GM18907 (cell line): Measurements from ENCODE around the gene DHRS13.
A peak's percentile ranks its signal among the peaks of the same experiment; 100 is the strongest.
"Not testable (repeated sequence)": the region's sequence is repeated elsewhere in the genome, so short reads cannot be mapped to it uniquely, and the experiment has no call there.

Experiments used
- ATAC-seq: cut with Tn5 transposase; IDR thresholded peaks from one replicate; pipeline ENCODE4 v1.9.1; 2021; ENCODE audit warnings: mild to moderate bottlenecking, moderate library complexity; ENCODE audit not compliant: unreplicated experiment

The DHRS13 gene

DNA sequence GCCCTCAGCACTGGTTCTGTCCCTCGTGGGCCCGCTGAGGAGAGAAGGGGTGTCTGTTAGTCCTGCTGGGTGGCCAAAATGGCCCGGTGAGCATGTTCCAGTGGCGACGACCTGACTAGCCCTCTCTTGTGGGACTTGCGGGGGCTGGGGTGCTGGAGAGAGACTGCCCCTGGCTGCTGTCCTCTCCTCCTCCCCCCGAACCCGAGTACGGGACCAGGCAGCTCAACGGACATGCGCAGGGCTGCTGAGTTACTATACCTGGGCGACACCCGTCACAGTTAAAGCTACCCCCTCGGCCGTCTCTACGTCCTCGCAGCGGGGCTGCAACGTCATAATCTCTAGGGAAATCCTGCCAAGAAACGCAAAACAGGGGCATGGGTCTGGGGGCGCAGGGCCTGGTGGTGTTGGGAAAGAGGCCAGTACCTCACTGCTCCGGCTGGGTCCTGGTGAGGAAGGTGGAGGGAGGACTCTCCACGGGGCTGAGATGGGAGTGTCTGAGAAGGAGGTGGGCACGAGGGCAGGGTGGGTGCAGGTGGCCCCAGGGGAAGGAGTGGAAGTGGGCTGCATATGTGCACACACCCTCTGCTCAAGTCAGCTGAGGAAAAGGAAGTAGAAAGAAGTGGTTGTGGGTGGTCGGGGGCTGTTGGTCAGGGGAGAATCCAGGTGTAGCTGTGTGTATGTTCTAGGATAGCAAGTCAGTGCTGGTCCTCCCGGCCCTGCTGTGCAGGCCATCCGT, 18.7 kb downstream of the DHRS13 start:
- no peak for ATAC-seq

DNA sequence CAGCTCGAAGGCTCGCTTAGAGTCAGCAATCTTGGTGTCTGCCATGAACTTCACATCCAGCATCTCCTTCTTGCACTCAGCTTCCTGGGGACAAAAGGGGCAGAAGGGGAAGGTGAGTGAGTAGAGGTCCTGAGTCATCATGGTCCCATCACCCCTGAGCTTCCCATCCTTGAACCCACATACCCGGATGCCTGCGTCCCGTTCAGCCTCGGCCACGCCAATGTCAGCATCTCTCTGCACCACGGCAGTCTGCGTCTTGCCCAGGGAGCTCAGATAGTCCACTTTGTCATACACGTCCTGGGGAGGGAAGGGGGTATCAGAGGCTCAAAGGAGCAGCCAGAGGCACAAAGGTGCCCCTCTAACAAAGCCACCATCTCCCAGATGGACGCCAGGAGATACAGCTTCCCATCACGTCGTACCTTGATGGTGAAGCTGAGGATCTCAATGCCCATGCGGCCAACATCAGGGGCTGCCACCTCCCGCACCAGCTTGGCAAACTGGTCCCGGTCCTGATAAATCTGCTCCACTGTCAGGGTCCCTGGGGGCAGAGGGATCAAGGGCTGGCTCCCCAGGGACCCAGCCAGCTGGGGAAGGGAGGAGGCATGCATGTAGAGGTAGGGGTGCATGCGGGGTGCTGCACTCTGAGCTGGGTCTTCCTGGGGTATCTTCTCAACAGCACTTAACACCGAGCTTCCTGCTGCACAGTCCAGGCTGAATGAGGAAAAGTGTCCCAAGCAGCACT, 20.6 kb downstream of the DHRS13 start:
- no peak for ATAC-seq

DNA sequence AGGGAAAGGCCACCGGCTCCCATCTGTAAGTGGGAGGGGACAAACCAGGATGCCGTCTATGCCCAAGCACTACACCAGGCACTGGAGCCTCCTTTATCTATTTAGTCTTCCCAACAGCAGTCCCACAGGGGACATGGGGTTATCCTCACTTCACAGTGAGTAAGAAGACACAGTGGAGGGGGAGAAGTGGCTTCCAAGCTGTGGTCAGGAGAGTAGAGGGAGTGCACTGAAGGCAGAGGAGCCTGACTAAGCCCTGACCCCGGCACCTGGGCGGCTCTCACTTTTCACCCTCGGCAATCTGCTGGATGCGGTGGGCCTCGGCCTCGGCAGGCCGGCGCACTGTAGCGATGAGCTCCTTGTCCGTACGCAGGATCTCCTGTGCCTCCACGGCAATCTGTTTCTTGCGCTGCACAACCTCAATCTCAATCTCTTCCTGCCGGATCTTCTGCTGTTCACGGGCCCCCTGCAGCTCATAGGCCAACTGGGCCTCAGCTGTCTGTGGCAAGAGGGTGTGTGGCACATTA, 21.3 kb downstream of the DHRS13 start:
- no peak for ATAC-seq

DNA sequence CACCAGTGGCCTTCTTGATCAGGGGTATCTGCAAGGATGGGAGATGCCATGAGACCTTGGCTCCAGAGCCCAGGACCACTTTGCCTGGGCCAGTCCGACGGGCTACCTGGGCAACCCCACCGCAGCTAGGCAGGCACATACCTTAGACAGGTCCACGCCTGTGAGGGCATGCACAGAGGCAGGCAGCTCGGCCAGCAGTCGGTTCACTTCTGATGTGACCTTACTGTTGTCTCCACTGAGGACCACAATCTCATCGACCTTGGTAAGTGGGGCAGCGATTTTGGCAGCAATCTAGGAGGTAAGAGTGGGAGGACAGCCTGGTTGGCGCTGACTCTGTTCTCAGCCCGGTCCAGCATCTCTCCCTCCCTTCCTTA, 22.3 kb downstream of the DHRS13 start:
- ATAC-seq: no peak

DNA sequence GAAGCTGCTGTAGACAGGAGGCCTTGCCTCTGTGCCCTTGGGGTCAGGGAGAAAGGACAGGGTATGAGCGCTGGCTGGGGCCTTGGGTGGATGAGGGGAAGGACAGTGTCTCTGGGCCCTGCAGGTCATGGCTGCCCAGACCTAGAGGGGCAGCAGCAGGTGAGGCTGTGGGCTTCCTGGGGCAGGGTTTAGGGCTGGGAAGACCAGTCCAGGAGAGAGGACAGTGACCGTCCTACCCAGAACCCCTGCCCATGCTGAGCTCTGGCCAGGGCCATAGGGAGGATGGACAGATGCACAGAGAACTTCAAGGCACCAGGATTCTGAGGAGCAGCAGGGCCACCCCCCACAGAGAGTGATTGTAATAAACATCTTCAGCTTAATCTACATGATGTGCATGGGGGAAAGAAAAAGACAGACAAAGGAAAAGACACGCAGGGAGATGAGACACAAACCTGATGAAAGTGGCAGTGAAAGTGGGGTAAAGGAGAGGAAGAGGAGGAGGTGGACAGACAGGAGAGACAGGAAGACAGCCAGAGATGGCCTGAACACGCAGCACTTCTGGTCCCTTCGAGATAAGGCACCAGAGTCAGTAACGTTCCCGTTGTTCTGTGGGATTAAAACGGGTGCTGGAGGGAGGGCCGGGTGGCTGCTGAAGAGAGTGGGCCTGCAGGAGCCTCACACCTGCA, 22.9 kb downstream of the DHRS13 start:
- no peak for ATAC-seq

DNA sequence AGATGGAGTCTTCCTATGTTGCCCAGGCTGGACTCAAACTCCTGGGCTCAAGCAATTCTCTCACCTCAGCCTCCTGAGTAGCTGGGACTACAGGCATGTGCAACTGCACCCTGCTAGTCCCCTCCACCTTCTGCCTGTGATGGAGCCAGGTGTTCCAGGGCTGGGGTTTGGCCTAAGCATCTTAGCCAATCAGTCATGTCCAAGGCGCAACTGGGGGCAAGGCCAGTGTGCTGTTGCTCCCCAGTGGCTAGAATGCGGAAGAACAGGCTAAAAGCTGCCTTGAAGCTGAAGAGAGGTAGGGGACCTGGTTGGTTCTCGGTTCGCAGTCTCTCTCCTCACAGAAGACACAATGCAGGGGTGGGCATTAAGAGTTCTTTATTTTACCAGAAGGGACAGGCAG, 23.9 kb downstream of the DHRS13 start:
- no peak for ATAC-seq

DNA sequence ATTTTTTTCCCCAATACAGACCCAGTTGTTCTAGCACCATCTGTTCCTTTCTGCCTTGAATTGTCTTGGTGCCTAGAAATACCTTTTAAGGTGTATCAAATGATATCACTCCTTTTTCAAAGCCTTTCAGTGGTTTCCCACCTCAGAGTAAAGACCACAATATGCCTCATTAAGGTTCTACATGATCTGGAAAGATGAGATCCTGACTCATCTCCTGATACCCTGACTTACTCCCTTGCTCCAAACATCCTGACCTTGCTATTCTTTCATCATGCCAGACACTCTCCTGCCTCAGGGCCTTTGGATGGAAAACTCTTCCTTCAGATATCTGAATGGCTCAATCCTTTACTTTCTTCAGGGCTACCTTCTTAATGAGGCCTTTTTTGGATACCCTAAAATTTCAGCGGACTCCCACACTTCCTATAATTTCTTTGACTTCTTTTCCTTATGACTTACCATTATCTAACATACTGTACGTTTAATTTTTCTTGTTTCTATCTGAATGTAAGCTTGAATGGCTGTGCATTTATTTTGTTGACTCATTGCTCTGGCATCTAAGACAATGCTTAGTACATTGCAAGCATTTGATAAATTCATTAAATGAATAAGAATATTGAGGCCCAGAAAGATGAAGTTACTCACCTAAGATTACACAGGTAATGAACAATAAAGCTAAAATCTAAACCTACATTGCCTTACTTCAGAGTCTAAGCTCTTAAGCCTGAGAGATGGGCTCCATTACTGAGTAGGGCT, 24.5 kb downstream of the DHRS13 start:
- no peak for ATAC-seq

DNA sequence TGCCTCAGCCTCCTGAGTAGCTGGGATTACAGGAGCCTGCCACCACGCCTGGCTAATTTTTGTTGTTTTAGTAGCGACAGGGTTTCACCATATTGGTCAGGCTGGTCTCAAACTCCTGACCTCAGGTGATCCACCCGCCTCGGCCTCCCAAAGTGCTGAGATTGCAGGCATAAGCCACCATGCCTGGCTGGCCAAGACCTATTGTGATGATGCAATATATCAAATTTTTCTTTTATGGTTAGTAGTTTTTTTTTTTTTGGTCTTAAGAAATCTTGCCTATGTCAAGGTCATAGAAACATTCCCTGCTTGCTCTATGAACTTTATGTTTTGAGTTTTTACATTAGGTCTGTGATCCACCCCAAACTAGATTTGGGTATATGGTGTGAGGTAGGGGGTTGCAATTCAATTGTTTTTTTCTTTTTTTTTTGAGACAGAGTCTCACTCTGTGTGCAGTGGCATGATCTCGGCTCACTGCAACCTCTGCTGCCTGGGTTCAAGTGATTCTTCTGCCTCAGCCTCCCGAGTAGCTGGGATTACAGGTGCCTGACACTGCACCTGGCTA, 25.6 kb downstream of the DHRS13 start:
- ATAC-seq: not testable (repeated sequence)

DNA sequence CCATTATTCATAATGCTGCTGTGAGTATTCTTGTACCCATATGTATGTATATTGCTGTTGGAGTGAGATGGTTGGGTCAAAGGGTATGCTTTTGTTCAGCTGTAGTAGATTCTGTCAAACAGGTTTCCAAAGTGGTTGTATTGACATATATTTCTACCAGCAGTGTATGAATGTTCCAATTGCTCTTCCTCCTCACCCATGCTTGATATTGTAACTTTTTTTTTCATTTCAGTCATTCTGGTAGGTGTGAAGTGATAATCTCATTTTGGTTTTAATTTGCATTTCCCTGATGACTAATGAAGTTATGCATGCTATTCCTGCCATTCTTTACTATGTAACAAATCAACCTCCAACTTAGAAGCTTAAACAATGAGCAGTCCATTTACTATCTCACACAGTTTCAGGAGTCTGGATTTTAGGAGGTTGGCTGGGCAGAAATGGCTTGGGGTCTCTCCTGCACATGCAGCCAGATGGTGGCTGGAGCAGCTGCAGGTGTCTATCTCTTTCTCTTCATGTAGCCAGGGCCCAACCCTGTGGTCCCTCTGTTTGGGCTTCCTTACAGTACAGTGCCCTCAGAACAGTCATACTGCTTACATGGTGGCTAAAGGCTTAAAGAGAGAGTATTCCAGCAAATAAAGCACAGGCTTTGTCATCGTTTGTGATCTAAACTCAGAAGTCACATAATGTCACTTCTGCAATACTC, 26.9 kb downstream of the DHRS13 start:
- ATAC-seq: no peak

DNA sequence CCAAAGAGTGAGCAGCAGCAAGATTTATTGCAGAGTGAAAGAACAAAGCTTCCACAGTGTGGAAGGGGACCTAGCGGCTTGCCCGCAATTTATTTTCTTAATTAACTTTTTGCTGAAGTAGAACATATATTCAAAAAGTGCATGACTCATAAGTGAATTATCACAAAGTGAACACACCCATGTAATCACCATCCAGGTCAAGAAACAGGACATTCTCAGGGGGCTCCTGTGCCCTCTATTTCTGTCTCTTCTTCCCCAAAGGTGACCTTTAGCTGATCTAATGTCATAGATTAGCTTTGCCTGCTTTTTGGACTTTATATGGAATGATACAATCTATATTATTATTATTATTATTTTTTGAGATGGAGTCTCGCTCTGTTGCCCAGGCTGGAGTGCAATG, 28.1 kb downstream of the DHRS13 start:
- ATAC-seq: no peak

DNA sequence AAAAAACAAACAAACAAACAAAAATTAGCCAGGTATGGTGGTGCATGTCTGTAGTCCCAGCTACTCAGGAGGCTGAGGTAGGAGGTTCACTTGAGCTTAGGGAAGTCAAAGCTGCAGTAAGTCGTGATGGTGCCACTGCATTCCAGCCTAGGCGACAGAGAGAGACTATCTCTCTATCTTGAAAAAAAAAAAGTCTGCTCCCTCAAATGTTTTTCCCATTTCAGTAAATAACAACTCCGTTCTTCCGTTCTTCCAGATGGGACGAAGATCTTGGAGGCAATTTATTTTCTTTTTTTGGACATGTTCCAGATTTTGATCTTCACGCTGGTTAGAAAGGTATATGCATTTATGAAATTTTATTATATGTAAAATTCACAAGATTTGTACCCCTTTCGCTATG, 29.0 kb downstream of the DHRS13 start:
- no peak for ATAC-seq

DNA sequence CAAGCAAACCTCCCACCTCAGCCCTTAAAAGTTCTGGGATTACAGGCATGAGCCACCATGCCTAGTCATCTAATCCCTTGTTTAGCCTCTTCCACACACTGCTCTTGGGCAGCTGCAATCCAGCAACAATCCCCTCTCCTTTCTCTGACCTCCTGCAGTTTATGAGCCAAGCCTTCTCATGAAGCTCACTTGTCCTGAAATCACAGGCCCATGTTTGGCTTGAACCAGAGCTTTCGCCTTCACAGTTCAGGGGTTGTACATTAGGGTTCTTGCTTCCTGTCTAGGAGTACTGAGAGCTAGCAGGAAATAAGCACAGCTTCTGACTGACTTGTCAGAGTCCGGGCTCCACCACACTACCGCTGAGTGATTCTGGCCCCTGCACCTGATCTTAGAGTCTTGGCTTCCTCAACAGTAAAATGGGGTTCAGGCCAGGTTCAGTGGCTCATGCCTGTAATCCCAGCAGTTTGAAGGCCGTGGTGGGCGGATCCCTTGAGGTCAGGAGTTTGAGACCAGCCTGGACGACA, 31.8 kb downstream of the DHRS13 start:
- ATAC-seq: peak; percentile 91

DNA sequence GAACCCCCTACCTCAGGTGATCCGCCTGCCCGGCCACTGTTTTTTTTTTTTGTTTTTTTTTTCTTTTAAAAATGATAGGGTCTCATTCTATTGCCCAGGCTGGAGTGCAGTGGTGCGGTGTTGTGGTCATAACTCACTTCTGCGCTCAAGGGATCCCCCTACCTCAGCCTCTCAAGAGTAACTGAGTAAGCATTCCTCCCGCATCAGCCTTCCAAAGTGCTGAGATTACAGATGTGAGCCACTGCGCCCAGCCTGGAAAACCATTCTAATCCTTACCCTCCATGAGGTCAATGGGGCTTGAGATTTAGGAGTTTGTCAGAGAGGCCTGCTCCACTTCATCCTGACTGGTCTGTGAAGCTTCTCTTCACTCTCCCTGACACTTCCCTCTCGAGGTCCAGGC, 35.6 kb downstream of the DHRS13 start:
- ATAC-seq: no peak

DNA sequence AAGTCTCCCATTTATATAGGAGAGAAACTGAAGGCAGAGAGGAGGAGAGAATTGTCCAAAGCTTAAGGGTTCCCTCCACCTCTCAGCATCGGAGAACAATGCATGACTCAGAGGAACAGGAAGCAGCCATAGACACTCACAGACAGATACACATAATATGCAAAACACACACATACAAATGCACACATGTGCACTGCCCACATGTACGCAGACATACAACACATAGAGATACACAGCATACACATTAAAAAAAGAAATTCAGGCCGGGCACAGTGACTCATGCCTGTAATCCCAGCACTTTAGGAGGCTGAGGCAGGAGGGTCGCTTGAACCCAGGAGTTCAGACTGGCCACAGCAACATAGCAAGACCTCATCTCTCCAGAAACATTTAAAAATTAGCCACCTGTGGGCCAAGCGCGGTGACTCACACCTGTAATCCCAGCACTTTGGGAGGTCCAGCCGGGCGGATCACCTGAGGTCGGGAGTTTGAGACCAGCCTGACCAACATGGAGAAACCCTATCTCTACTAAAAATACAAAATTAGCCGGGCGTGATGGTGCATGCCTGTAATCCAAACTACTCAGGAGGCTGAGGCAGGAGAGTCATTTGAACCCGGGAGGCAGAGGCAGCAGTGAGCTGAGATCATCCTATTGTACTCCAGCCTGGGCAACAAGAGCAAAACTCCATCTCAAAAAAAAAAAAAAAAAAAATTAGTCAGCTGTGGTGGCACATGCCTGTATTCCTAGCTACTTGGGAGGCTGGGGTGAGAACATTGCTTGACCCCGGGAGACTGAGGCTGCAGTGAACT, 36.7 kb downstream of the DHRS13 start:
- ATAC-seq: peak; percentile 49

DNA sequence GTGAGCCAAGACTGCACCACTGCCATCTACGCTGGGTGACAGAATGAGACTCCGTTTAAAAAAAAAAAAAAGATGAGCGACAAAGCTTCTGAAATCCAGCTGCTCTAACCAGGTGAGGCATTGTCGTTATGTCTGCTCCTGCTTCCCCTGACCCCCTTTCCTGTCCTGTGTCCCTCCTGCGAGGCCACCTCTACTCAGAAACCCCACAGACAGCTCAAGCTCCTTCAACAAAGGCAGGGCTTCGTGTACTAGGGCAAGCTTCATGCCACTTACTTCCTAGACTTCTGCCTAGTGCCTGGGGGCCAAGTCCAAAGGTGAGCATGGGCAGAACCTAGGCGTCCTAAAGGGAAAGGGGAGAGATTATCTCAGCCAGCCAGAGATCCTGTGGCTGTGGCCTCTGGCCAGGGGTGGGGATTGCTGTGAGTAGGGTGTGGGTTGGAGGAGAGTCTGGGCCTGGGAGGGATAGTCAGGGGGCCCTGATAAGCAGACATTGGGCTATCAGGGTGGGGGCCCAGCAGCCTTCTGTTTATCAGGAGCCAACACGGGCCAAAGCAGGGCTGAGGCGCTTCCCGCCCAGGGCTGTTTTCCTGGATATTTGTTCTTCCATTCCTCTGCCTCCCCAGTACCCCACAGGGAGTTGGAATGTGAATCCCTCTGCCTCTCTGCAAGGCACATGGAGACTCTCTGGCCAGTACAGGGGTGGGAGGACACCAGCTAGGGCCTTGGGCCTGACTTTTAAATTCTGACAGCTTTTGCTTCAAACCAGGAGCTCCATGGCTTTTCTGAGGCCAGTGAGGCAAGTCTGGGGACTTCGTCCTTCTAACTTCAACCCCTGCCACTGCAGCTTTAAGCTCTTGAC, 37.7 kb downstream of the DHRS13 start:
- ATAC-seq: no peak

DNA sequence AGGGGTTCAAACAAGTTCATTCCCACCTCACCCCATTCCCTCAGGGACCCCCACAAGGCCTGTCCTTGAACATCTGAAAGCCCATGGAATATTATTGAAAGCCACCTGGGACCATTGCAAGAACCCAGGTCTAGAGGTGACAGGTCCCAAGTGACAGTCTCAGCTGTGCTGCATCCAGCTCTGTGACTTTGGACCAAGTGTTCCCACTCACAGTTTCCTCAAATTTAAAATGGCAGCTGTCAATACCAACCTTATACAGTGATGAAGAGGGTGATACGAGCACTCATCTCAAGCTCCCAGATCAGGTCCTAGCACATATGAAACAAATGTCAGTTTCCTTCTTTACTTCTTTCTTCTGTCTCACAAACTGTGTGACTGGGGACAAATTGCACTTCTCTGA, 38.9 kb downstream of the DHRS13 start:
- ATAC-seq: no peak

DNA sequence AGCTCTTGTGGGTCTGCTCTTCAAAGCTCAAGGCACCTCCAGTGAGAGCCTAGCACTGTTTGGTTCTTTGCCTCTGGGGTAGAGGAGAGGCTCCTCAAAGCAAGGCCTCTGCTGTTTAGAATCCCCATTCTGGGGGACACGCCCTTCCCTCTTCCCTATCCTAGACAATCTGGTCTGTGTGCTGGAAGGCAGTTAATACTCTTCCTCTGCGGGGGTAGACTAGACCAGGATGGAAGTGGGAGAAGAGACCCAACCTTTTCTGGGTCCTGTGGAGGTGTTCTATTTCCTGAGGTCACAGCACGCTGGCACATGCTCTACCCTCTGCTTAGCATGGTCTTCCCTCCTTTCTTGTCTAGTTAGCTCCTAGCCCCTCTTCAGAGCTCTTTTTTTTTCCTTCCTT, 40.3 kb downstream of the DHRS13 start:
- no peak for ATAC-seq
